Bronchial epithelial cell (primary cell): ENCODE measurements around the gene CFAP299. TPM values are rescaled to one million over a fixed set of nuclear protein-coding genes. Genes with fewer than 3 reads are reported as not detected.
A peak's percentile ranks its signal among the peaks of the same experiment; 100 is the strongest.

ENCODE experiments used
- DNase-seq: peaks from one replicate; pipeline ENCODE4 v3.0.0-alpha.2; 2010; ENCODE audit warnings: low read depth
- FAIRE-seq: peaks from 2 replicates; lab custom pipeline; 2011; peaks lifted over from hg19 to GRCh38; lab: Jason Lieb, UNC
- H3K27me3 ChIP-seq: 2 replicates; pipeline ENCODE4 v1.5.1; 2011; ENCODE audit warnings: low read length; ENCODE audit not compliant: control insufficient read depth, insufficient read depth
- H3K36me3 ChIP-seq: 2 replicates; pipeline ENCODE4 v1.5.1; 2011; ENCODE audit warnings: low read length; ENCODE audit not compliant: control insufficient read depth, insufficient read depth
- H3K4me3 ChIP-seq: 2 replicates; pipeline ENCODE4 v1.5.1; 2011; ENCODE audit warnings: mild to moderate bottlenecking, low read depth, low read length, control low read depth
- total RNA-seq: library from RNA; depleted of rRNA; stranded (reverse); fragments of >200 nt; gene quantifications from 2 replicates; pipeline ENCODE4 v1.2.1, GENCODE V29; 2014
- TF ChIP-seq, protein P1 (sequence below): IDR thresholded peaks from 2 replicates; pipeline ENCODE4 v1.5.1; 2011; ENCODE audit warnings: mild to moderate bottlenecking, moderate library complexity, low read length, control low read depth, inconsistent platforms; ENCODE audit not compliant: insufficient read depth, severe bottlenecking

The CFAP299 gene
- total RNA-seq, 1 donor from 2014 or later = 0.26 TPM

DNA sequence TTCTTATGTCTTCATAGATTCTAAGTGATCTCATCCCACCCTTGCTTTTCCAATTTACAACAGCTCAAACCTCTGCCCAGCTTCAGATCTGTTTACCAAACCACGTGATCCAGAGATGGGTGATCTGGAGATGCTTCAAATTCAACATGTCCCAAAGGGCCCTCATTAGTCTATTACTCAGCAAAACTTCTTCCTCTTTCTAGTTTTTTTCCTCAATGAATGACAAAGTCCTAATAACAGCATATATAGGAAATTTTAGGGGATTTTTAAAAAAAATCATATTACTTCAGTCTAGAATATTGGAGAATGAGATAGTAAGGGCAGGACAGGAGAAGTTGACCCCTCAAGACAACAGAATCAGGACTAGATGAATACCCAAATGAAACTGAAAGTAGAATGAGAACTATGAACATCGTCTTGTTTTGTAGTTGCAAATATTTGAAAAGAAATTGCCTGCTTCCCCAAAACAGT is 127.1 kb downstream of the CFAP299 start:
- Histone ChIP-seq H3K27me3 (no peaks in the 10 kb centered on the region), H3K4me3 (no peak overlapping the region), H3K36me3 (no peaks in the 10 kb centered on the region)
- TF ChIP-seq, protein P1, sequence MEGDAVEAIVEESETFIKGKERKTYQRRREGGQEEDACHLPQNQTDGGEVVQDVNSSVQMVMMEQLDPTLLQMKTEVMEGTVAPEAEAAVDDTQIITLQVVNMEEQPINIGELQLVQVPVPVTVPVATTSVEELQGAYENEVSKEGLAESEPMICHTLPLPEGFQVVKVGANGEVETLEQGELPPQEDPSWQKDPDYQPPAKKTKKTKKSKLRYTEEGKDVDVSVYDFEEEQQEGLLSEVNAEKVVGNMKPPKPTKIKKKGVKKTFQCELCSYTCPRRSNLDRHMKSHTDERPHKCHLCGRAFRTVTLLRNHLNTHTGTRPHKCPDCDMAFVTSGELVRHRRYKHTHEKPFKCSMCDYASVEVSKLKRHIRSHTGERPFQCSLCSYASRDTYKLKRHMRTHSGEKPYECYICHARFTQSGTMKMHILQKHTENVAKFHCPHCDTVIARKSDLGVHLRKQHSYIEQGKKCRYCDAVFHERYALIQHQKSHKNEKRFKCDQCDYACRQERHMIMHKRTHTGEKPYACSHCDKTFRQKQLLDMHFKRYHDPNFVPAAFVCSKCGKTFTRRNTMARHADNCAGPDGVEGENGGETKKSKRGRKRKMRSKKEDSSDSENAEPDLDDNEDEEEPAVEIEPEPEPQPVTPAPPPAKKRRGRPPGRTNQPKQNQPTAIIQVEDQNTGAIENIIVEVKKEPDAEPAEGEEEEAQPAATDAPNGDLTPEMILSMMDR = no peak
- FAIRE-seq = no peak
- no peak for DNase-seq

DNA sequence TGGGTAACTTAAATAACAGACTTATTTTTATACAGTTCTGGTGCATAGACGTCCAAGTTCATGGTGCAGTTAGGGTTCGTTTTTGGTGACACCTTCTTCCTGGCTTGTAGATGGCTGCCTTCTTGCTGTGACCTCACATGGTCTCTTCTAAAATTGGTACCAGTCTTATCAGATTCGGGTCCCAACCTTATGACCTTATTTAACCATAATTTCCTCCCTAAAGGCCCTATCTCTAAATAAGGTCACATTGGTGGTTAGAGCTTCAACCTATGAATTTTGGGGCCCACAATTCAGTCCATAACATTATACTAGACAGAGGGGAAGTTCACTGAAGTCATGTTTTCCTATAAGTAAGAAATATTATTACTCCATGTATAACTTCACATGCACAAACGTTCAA is 128.0 kb downstream of the CFAP299 start:
- H3K27me3 ChIP-seq = no peaks in the 10 kb centered on the region
- TF ChIP-seq, protein P1 = no peak
- no peak for FAIRE-seq
- H3K36me3 ChIP-seq = no peaks in the 10 kb centered on the region
- DNase-seq = no peak
- H3K4me3 ChIP-seq = no peak overlapping the region

DNA sequence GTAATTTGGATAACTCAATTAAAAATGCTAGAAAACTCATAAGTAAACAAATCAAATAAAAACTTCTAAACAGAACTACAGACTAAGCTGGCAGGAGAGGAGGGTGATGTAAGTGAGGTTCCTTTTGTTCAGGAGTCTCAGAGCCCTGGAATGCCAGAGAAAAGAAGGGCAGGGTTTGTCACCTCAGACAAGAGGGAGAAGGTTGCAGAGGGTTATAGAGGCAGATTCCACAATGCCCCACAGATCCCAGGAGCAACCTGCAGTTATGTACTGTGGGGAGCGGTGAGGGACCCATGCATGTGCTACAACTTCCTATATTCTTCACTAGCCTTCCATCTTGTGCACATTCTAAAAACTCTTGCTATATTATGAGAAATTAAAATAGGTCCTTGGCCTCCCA is 129.7 kb downstream of the CFAP299 start:
- FAIRE-seq = no peak
- Histone ChIP-seq H3K4me3 (no peak overlapping the region), H3K36me3 (no peaks in the 10 kb centered on the region), H3K27me3 (no peaks in the 10 kb centered on the region)
- peak; percentile 15 for DNase-seq
- TF ChIP-seq, protein P1 = no peak

DNA sequence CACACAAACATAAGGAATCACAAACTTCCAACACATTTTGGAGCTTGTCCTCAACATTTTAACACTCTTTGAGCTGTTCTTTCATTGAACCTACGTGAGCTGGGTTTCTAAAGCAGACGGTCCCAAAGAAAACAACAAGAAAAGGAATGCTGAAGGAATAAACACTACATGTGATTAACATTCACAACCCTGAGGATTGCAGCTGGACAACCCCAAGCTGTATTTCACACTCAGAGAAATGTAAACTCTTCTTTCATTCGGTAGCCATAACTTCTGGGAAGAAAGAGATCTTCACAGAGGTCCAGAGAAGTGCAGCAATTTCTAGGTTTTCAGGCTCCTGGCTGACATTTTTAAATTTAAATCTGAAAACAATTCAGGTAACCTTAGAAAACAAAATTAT is 130.2 kb downstream of the CFAP299 start:
- H3K27me3 ChIP-seq = no peaks in the 10 kb centered on the region
- DNase-seq = no peak
- no peak for FAIRE-seq
- no peaks in the 10 kb centered on the region for H3K36me3 ChIP-seq
- TF ChIP-seq, protein P1 = no peak
- H3K4me3 ChIP-seq = no peak overlapping the region

DNA sequence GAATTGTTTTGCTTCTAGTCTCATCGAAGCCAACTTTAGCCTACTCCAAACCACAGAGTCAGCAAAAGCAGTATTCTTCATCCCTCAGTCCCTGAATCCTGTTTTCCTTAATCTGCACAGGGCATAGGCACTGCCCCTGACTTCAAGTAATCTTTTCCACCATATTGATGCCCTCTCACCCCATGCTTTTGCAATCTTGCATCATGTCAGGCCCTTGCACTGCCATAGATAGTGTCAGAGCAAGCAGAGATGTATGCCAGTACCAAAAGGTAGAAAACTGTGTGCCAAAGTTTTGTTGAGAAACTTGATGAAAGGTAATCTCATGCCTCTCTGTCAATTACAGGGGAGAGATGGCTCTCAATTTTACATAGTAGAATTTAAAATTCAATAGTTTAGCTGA is 131.1 kb downstream of the CFAP299 start:
- H3K36me3 ChIP-seq = no peaks in the 10 kb centered on the region
- FAIRE-seq (no peak), DNase-seq (no peak)
- H3K4me3 ChIP-seq = no peak overlapping the region
- H3K27me3 ChIP-seq = no peaks in the 10 kb centered on the region
- TF ChIP-seq, protein P1 = no peak

DNA sequence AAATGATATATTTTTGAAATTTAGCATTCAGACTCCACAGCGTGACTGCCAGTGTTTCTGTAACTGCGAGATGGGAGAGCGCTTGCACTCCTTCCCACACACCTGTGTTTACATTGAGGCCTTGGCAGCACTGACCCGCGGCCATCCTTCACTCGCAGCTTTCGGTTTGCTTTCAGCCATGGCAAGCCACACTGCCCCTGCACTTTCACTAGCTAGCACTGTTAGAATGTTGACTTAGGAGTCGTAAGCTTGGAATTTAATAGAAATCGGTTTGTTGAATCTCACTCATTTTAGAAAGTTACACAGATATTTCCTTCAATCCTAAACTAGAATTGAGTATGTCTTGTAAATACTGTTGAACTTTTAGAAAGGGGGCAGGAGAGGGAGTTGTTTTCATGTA is 136.2 kb downstream of the CFAP299 start:
- Histone ChIP-seq H3K36me3 (no peaks in the 10 kb centered on the region), H3K27me3 (no peaks in the 10 kb centered on the region), H3K4me3 (no peak overlapping the region)
- no peak for FAIRE-seq
- peak; percentile 36 for DNase-seq
- TF ChIP-seq, protein P1 = no peak
